GM20431 (cell line): Measurements from ENCODE around the gene DSCAM.

Experiments
- in situ Hi-C: fragments of 300-500 bp; cut with MseI, MboI; formaldehyde crosslinking; loops from one replicate; pipeline ENCODE4 v1.15.0; 2020; ENCODE audit warnings: low sequenced_read_pairs; ENCODE audit not compliant: unreplicated experiment

The DSCAM gene

GRCh38 chr21:40792691-40793456, 54.1 kb downstream of the DSCAM start:
- in situ Hi-C loops = no loop called here

GRCh38 chr21:40788635-40789034, 58.3 kb downstream of the DSCAM start:
- in situ Hi-C loops = no loop called here

GRCh38 chr21:40783404-40783803, 63.6 kb downstream of the DSCAM start:
- in situ Hi-C loops = no loop called here

GRCh38 chr21:40770435-40771055, 76.4 kb downstream of the DSCAM start:
- in situ Hi-C loops = no loop called here

- in situ Hi-C loops = no loop called here
Measured at GRCh38 chr21:40769231-40769630, 77.7 kb downstream of the DSCAM start.

GRCh38 chr21:40768056-40768455, 78.9 kb downstream of the DSCAM start:
- in situ Hi-C loops = no loop called here

GRCh38 chr21:40766381-40766780, 80.6 kb downstream of the DSCAM start:
- in situ Hi-C loops = no loop called here

GRCh38 chr21:40765811-40766210, 81.1 kb downstream of the DSCAM start:
- in situ Hi-C loops = no loop called here

- in situ Hi-C loops = no loop called here
Measured at GRCh38 chr21:40760821-40761220, 86.1 kb downstream of the DSCAM start.

- in situ Hi-C loops = no loop called here
Measured at GRCh38 chr21:40759061-40759460, 87.9 kb downstream of the DSCAM start.

- in situ Hi-C loops = no loop called here
Measured at GRCh38 chr21:40757366-40757765, 89.6 kb downstream of the DSCAM start.

GRCh38 chr21:40754466-40754865, 92.5 kb downstream of the DSCAM start:
- in situ Hi-C loops = no loop called here

GRCh38 chr21:40753756-40754155, 93.2 kb downstream of the DSCAM start:
- in situ Hi-C loops = no loop called here

GRCh38 chr21:40752125-40752524, 94.8 kb downstream of the DSCAM start:
- in situ Hi-C loops = no loop called here

GRCh38 chr21:40751221-40751620, 95.7 kb downstream of the DSCAM start:
- in situ Hi-C loops = no loop called here

- in situ Hi-C loops = no loop called here
Measured at GRCh38 chr21:40736145-40736544, 110.8 kb downstream of the DSCAM start.

GRCh38 chr21:40733024-40733397, 113.9 kb downstream of the DSCAM start:
- in situ Hi-C loops = no loop called here

- in situ Hi-C loops = no loop called here
Measured at GRCh38 chr21:40732253-40733023, 114.5 kb downstream of the DSCAM start.

GRCh38 chr21:40731206-40731605, 115.8 kb downstream of the DSCAM start:
- in situ Hi-C loops = no loop called here

GRCh38 chr21:40730426-40730800, 116.5 kb downstream of the DSCAM start:
- in situ Hi-C loops = no loop called here

GRCh38 chr21:40729761-40730425, 117.1 kb downstream of the DSCAM start:
- in situ Hi-C loops = no loop called here
